GM18858 (cell line): ENCODE results near the gene ROGDI.

Source experiments
- ATAC-seq: cut with Tn5 transposase; IDR thresholded peaks from one replicate; pipeline ENCODE4 v1.9.1; 2021; ENCODE audit not compliant: unreplicated experiment

ROGDI gene

DNA sequence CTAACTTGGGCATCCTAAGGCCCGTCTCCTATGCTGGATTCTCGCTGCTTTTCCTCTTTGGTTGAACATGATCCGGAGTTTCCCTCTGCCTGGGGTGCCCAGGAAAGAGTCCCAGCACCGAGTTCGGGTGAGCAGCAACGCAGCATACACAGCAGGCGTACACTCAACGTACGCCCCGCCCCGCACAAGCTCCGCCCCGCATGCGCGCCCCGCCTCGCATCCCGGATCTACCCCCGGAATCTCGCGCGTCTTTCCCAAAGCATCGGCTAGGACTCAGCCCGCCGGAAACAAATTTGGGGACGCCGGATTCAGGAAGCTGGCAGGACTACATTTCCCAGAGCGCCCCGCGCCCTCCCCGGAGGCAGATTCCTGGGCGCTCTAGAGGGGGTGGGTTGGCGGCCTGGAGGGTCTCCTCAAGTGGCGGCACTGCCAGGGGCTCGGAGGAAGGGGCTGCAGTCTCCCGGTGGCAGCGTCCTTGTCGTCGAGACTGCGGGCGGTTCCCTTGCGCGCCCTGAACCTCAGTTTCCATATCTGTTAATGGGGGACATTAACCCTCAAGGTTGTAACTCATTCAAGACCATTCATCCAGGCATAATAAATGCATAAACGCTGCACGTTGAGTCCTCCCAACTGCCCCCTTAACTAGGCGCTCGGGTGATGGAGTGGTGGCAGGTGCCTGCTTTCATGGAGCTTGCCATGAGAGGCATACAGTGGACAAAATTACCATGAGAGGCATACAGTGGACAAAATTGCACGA lies 33.7 kb downstream of the ROGDI start:
- ATAC-seq, result peak; percentile 43

DNA sequence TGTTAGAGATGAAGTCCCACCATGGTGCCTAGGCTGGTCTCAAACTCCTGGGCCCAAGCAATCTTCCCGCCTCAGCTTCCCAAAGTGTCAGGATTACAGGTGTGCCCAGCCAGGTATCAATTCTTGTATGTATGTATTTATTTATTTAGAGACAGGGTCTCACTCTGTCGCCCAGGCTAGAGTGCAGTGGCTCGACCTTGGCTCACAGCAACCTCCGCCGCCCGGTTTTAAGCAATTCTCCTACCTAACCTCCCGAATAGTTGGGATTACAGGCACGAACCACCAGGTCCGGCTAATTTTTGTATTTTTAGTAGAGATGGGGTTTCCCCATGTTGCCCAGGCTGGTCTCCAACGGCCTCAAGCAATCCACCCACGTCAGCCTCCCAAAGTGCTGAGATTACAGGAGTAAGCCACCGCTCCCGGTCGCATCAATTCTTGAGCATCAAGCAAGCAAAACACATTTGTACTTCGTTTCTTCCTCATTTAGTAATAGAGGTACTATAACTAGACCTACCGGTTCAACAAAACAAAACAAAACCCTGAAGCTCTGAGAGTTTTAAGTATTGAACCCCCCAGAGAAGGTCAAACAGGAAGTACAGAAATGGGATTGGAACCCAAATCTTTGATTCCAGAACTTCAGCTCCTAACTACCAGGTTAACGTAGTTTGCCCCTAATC lies 34.4 kb downstream of the ROGDI start:
- peak; percentile 1 for ATAC-seq

DNA sequence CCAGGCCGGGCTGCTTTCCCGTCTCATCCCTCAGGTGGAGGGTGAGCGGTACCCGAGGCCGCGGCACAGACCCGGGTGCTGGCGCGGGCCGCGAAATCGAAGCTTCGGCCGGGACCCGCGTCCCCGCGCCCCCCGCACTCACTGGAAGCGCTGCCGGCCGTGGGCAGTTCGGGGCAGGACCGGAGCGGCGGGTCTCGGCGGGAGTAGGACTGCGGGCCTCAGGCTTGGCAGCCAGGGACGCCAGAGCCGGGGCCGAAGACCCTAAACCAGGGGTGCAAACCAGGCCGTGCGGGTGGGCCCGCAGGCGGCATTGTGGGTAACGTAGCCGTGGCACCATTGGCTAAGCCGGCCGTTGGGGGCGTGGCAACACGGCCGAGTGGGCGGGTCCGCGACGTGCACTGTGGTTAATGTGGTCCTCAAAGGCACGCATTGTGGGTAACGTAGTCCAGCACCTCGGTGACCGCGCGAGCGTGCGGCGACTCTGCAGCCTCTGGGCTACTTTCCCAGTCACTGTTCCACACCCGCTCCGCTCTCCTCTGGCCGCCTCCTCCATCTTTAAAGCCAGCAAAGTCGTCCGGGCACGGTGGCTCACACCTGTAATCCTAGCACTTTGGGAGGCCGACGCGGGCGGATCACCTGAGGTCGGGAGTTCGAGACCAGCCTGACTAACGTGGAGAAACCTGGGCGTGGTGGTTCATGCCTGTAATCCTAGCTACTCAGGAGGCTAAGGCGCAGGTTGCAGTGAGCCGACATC lies 35.4 kb downstream of the ROGDI start, which contains the start of gene ZNF500:
Gene ZNF500, minus strand, starts transcription at position 288 of the 754 bp plus-strand sequence. CDS start 1,184 bp downstream, outside the sequence.
- ATAC-seq, result peak; percentile 80

DNA sequence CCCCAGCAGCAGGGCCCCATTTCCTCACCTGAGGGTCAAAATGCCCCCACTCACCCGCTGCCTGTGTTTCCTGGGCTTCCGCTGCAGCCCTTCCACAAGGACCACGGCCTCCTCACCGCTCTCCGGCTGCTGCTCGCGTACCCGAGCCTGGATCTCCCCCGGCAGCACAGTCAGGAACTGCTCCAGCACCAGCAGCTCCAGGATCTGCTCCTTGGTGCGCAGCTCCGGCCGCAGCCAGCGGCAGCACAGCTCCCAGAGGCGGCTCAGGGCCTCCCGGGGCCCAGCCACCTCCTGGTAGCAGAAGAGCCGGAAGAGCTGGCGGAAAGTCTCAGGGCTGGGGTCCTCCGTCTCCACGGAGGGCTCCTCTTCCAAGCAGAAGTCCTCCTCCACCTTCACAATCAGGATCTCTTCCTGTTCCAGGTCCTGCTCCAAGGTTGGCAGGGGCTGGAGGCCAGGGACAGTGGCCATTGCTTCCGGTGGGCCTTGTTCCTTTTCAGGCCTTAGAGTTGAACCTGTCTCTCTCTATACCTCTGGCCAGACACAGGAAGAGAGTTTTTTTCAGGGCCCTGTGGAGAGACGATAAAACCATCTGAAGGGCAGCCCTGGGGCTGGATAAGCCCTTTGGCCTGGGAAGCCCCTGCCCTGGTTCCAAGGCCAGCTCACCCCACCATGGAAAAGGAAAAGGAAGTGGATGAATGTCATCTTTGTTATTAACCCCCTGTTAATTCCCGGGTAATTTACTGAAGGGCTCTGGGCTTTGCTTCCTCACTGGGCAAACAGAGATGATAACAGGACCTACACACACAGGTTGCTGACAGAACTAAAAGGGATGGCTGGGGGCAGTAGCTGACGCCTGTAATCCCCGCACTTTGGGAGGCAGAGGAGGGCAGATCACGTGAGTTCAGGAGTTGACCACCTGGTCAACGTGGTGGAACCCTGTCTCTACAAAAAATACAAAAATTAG lies 36.6 kb downstream of the ROGDI start:
- no peak for ATAC-seq

DNA sequence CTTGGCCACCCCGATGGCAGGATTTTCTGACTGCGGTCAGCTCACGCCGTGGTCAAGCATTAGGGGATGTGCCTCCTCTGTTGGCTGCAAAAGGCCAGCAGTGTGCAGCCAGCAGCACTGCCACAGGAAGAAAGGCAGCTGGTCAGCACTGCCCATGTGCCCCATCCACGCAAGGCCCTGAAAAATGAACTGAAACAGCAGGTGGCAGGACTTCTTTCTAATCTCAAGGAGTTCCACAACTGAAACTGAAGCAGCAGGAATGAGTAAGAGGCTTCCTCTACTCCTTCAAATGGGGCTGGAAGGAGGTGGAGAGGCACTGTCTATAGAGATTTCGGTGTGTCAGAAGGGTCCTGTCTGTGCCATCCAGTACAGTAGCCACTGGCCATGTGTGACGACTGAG lies 38.6 kb downstream of the ROGDI start:
- ATAC-seq, result no peak

DNA sequence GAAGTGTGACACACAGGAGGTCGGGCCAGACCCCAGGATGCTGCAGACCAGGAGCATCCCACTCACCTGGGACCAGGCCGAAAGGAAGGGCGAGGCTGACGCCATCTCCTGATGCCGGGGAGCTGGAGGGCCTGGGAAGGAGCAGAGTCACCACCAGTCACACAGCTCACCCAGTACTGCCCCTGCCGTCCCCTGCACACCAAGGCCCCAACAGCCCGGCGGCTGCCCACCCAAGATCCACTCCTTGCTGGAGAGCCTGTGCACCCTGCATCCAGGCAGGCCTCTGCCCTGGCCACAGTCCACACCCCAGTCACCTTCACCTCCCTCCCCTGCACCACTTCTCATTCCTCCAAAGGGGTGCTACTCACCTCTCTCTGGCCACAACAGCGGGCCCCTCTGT lies 40.2 kb downstream of the ROGDI start:
- ATAC-seq, result no peak

DNA sequence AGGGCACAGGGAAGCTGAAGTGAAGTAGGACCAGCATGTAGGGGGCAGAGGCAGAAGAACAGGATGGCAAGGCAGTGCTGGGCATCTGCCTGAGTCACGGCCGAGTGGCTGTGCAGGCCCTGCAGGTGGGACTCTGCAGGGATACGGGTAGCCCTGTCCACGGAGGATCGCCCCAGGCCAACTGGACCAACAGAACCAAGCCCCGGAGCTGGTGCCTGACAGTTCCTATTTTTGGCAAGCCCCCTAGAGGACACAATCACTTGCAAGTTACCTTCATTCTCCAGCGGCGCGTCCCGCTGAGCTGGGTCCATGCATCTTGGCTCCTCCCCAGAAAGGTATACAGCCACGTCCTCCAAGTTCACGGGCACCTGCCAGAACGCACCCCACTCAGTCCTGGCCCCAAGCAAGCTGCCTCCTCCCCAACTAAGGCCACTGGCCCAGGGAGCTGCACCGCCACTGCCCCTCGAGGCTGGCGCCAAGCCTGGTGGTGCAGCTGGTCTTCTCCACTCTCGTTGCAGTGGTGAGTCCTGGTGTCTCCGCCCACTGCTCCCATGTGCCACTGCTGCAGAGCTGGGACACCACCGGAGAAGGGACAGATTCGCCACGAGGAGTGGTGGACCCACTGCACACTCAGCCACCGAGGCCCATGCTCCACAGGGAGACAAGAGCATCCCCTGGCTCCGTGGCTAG lies 42.1 kb downstream of the ROGDI start:
- no peak for ATAC-seq

DNA sequence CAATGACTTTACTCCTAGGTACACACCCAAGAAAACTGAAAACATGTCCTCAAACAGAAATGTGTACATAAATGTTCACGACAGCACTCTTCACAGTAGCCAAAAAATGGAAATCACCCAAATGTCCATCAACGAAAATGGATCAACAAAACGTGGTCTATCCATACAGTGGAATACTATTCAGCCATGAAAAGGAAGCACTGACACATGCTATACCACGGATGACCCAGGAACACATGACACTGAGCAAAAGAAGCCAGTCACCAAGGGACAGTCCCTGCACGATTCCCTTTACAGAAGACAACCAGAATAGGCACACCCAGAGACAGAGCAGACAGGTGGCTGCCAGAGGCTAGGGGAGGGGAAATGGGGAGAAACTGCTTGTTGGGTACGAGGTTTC lies 46.7 kb downstream of the ROGDI start:
- ATAC-seq, result no peak

DNA sequence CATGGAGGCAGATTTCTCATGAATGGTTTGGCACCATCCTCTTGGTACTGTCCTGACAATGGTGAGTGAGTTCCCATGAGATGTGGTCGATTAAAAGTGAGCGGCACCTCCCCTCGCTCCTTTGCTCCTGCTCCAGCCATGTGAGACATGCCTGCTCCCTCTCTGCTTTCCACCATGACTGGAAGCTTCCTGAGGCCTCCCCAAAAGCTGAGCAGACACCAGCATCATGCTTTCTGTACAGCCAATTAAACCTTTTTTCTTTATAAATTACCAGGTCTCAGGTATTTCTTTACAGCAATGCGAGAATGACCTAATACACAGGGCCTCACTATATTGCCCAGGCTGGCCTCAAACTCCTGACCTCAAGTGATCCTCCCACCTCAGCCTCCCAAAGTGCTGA lies 47.6 kb downstream of the ROGDI start:
- no peak for ATAC-seq

DNA sequence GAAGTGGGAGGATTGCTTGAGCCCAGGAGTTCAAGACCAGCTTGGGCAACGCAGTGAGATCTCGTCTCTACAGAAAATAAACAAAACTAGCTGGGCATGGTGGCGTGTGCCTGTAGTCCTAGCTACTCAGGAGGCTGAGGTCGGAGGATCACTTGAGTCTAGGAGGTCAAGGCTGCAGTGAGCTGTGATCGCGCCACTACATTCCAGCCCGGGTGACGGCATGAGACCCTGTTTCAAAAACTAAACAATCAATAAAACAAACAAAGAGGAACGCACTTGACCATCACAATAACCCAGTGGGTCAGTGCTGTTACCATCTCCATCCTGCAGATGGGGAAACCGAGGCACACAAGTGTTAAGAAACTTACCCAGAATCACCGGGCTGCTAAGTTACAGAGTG lies 49.2 kb downstream of the ROGDI start:
- ATAC-seq, result no peak

DNA sequence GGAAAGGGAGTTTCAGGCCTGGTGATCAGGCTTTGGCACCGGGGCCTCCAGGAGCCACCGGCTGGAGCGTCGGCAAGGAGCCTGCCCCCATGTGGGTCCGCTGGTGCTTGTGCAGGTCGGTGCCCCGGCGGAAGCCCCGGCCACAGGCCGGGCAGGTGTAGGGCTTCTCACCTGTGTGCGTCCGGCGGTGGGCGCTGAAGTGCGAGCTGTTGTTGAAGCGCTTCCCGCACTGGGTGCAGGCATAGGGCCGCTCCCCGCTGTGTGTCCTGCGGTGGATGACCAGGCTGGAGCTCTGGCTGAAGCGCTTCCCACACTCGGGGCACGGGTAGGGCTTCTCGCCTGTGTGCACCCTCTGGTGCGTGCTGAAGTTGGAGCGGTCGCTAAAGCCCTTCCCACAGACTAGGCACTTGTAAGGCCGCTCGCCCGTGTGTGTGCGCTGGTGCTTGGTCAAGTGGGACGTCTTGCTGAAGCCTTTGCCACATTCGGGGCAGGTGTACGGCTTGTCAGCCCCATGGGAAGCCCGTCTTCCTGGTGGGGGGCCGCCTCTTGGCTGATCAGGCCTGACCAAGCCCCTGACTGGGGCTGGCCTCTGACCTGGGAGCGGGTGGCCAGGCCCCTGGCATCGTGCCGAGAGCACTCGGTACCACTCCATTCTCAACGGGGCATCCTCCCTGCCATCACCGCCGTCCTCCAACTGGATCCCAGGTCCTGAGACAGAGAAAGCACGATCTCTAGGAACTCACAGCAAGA lies 49.9 kb downstream of the ROGDI start:
- no peak for ATAC-seq

DNA sequence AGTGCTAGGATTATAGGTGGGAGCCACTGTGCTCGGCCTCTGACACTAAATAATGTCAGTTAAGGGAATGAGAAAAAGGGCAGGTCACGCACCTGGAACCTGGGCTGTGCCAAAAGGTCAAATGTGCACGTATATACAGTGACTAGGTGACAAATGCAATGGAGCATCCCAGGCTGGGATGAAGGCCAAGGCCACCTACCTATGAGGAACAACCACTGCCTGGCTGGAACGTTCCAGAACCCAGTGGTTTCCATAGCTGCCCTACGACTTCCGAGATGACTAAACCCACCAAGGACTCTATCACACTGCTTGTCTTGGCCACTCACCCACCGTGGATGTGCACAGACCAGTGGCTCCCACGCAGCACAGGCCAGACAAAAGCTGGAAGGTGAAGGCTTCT lies 51.5 kb downstream of the ROGDI start:
- no peak for ATAC-seq

DNA sequence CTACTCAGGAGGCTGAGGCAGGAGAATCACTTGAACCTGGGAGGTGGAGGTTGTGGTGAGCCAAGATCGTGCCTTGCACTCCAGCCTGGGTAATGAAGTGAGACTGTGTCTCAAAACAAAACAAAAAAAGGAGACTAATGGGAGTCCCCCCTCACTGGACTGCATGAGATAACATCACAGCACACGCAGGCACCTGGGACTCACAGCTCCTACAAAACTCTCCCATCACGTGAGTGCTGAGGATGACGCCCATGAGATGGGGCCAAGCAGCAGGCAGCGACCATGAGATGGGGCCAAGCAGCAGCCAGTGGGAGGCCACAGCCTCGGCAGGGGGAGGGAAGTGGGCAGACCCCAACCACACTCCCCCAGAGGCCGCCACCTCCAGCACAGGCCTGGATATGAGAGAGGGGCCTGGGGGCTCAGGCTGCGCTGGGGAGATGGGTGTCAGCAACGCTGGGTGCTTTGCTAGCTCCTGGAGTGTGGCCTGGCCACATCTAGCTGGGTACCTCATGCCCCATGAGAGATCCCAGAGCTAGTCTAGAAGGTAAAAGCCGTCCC lies 52.7 kb downstream of the ROGDI start:
- no peak for ATAC-seq

DNA sequence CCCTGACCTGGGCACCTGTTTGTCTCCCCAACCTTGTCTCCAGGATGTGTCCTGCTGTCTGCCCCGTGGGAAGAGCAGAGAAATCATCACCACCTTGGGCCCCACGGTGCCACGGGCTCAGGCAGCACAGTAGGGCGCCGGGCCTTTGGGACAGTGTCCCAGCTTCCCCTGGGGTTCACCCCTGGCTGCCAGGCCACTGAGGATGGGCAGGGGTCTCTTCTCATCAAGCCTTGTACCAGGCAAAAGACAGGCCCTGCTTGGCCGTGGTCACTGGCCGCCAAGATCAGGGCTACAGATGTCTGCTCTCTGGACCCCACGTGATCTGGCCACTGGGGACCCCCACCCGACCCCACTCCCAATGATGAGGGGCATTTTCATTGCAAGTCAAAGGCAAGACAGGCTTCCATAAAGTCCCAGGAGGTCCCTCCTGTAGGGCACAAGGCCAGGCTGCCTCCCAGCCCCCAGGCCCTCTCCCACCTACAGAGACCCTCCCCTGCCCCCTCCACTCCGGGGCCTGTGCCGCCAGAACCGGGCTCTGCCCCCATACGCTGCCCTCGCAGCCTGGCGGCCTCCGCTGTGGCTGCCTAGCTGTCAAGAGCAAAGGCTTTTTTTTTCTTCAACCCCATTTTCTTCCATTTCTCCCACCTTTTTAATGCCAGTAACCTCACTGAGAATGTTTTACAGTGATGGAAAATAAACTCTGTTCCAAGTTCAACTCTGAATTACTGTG lies 53.6 kb downstream of the ROGDI start:
- ATAC-seq, result no peak

DNA sequence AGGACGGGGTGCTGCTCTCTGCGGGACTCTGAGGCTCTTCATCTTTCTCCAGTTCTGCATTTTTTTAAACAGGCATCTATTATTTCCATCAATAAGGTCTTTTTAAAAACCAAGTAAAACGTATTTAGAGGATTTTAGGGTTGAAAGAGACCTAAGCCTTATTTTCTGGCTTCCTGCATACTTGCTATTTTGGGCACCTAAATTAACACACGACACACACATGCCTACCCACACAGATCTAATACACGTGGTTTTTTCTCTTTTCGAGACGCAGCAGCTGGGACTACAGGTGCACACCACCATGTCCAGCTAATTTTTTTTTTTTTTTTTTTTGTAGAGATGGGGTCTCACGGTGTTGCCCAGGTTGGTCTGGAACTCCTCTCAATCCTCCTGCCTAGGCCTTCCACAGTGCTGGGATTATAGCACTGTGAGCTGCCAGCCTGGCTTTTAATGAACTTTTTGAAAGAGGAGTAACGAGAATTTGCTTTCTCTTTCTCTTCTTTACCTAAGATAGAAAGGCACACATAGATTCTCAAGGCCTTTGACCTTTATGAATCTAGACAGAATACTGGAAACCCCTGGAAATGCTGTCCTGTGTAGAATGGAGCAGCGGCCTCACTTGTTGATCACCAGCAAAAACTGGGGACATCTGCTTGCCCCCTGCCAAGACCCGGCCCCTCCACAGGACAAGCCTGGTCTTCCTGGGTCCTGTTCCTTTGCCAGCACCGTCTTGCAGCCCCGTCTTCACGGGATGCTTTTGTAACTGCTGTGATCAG lies 54.3 kb downstream of the ROGDI start:
- ATAC-seq, result no peak

DNA sequence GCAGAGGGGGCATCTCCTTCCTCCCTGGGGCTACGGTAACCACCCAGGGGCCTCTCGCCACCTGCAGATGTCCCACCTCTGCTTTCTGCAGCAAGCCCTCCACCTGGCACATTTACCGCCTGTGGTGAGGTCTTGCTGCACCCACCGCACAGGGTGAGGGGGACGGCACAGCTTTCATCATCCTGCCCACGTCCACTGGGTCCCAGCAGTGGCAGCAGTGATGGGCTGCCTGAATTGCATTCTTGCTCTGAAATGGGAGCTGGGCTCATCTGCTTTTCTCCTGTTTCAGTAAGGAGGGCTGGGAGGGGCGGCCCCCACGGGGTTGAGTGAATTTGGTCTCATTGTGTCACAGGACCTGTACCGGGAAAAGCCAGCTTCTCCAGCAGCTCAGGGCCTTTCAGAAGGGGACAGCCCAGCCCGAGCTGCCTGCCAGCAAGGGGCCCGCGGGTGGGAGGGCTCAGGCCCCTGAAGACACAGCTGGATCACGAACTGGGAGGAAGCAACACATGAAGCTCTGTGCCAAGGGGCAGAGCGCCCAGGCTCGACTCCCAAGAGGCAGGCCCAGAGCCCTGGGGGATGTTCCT lies 55.4 kb downstream of the ROGDI start:
- no peak for ATAC-seq
